ENCODE measurements around the gene VAMP2.

The VAMP2 gene

GRCh38 chr17:8153525-8153956 is 9.2 kb downstream of the VAMP2 start:
- peaks cover 11% of the 10 kb centered on the region for H3K36me3 ChIP-seq (ENCODE audit: control insufficient read depth, insufficient read depth, low read length)
- H3K27me3 ChIP-seq (replicated peaks; ENCODE audit: control insufficient read depth, insufficient read depth, low read length) = no peaks in the 10 kb centered on the region
- H3K4me3 ChIP-seq (replicated peaks; ENCODE audit: low read depth, low read length) = no peak overlapping the region
- TF ChIP-seq, protein P1, sequence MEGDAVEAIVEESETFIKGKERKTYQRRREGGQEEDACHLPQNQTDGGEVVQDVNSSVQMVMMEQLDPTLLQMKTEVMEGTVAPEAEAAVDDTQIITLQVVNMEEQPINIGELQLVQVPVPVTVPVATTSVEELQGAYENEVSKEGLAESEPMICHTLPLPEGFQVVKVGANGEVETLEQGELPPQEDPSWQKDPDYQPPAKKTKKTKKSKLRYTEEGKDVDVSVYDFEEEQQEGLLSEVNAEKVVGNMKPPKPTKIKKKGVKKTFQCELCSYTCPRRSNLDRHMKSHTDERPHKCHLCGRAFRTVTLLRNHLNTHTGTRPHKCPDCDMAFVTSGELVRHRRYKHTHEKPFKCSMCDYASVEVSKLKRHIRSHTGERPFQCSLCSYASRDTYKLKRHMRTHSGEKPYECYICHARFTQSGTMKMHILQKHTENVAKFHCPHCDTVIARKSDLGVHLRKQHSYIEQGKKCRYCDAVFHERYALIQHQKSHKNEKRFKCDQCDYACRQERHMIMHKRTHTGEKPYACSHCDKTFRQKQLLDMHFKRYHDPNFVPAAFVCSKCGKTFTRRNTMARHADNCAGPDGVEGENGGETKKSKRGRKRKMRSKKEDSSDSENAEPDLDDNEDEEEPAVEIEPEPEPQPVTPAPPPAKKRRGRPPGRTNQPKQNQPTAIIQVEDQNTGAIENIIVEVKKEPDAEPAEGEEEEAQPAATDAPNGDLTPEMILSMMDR (IDR thresholded peaks at IDR 0.05; ENCODE audit: insufficient read depth, low read length, poor library complexity, severe bottlenecking) = no peak
- DNase-seq (ENCODE audit: extremely low read depth, insufficient read length) = no peak

DNA sequence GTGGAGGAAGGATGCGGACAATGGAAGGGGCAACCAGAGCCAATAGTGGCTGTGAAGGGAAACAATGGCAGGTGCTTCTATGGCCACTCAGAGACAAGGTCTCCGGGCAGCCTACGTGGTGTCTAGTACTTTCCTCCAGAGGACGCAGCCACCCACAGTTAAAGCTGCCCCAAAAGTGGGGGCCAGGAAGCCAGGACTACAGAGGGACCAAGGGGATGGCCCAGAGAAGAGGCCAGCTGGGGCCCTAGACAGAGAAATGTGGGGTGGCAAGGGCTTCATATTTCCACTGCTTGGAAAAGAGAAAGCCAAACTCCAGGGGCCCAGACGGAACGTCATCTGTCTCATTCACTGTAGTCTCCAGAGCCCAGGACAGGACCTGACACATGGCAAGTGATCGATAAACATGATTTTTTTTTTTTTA is 9.7 kb downstream of the VAMP2 start:
- no peak overlapping the region for H3K4me3 ChIP-seq (replicated peaks; ENCODE audit: low read depth, low read length)
- peaks cover 14% of the 10 kb centered on the region for H3K36me3 ChIP-seq (ENCODE audit: control insufficient read depth, insufficient read depth, low read length)
- no peaks in the 10 kb centered on the region for H3K27me3 ChIP-seq (replicated peaks; ENCODE audit: control insufficient read depth, insufficient read depth, low read length)
- DNase-seq (ENCODE audit: extremely low read depth, insufficient read length) = no peak
- TF ChIP-seq, protein P1 (IDR thresholded peaks at IDR 0.05; ENCODE audit: insufficient read depth, low read length, poor library complexity, severe bottlenecking) = no peak

- TF ChIP-seq, protein P1 (IDR thresholded peaks at IDR 0.05; ENCODE audit: insufficient read depth, low read length, poor library complexity, severe bottlenecking) = no peak
- Histone ChIP-seq H3K36me3 (ENCODE audit: control insufficient read depth, insufficient read depth, low read length) (peaks cover 22% of the 10 kb centered on the region), H3K27me3 (replicated peaks; ENCODE audit: control insufficient read depth, insufficient read depth, low read length) (no peaks in the 10 kb centered on the region), H3K4me3 (replicated peaks; ENCODE audit: low read depth, low read length) (peak within 1 kb of the TSS; percentile 91)
- peak; percentile 91 for DNase-seq (ENCODE audit: extremely low read depth, insufficient read length)
Measured at GRCh38 chr17:8152112-8152775, 10.5 kb downstream of the VAMP2 start, which contains the start of gene PER1. Gene PER1 (minus strand): TSS chr17:8152404. CDS start chr17:8150706, 1,698 bp downstream.

GRCh38 chr17:8151641-8152111 is 11.1 kb downstream of the VAMP2 start:
- TF ChIP-seq, protein P1 (IDR thresholded peaks at IDR 0.05; ENCODE audit: insufficient read depth, low read length, poor library complexity, severe bottlenecking) = no peak
- Histone ChIP-seq H3K4me3 (replicated peaks; ENCODE audit: low read depth, low read length) (peak overlapping the region; percentile 91), H3K27me3 (replicated peaks; ENCODE audit: control insufficient read depth, insufficient read depth, low read length) (no peaks in the 10 kb centered on the region), H3K36me3 (ENCODE audit: control insufficient read depth, insufficient read depth, low read length) (peaks cover 26% of the 10 kb centered on the region)
- peak; percentile 49 for DNase-seq (ENCODE audit: extremely low read depth, insufficient read length)

- DNase-seq (ENCODE audit: extremely low read depth, insufficient read length) = peak; percentile 92
- Histone ChIP-seq H3K27me3 (replicated peaks; ENCODE audit: control insufficient read depth, insufficient read depth, low read length) (no peaks in the 10 kb centered on the region), H3K36me3 (ENCODE audit: control insufficient read depth, insufficient read depth, low read length) (peaks cover 30% of the 10 kb centered on the region)
Measured at GRCh38 chr17:8151120-8151640, 11.6 kb downstream of the VAMP2 start.

More at GRCh38 chr17:8151120-8151640, 11.6 kb downstream of the VAMP2 start:
- TF ChIP-seq, protein P1 (IDR thresholded peaks at IDR 0.05; ENCODE audit: insufficient read depth, low read length, poor library complexity, severe bottlenecking) = no peak
- H3K4me3 ChIP-seq (replicated peaks; ENCODE audit: low read depth, low read length) = peak overlapping the region; percentile 91
